GM10266 (cell line): Measurements from ENCODE around the gene CBX1.
A peak's percentile ranks its signal among the peaks of the same experiment; 100 is the strongest.

ENCODE experiments used
- DNase-seq: peaks from one replicate; pipeline ENCODE4 v3.0.0; 2012; ENCODE audit errors: extremely low spot score
- TF ChIP-seq, protein P1 (sequence below): IDR thresholded peaks from 2 replicates; pipeline ENCODE4 v1.5.1; 2012; ENCODE audit warnings: mild to moderate bottlenecking, low read depth; ENCODE audit not compliant: control insufficient read depth, insufficient read depth; ENCODE audit errors: missing control alignments

CBX1 gene

DNA sequence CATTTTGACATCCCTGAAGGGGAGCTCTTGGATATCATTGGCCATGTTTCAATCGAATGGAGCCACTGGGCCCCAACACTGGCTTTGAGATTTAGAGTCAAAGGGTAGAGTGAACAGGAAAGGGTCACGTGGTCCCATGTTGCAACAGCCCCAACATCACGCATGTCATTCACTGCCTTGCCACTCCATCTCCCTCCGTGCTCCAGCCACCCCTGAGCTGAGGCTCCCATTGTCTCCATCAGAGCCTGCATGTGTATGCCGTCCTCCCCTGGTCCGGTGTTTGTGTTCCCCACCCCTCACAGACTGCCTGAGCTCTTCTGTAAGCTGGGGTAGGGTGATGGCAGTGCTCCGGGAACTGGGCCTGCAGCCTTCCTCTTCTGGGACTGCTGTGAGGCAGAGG lies 41.0 kb downstream of the CBX1 start:
- TF ChIP-seq, protein P1, sequence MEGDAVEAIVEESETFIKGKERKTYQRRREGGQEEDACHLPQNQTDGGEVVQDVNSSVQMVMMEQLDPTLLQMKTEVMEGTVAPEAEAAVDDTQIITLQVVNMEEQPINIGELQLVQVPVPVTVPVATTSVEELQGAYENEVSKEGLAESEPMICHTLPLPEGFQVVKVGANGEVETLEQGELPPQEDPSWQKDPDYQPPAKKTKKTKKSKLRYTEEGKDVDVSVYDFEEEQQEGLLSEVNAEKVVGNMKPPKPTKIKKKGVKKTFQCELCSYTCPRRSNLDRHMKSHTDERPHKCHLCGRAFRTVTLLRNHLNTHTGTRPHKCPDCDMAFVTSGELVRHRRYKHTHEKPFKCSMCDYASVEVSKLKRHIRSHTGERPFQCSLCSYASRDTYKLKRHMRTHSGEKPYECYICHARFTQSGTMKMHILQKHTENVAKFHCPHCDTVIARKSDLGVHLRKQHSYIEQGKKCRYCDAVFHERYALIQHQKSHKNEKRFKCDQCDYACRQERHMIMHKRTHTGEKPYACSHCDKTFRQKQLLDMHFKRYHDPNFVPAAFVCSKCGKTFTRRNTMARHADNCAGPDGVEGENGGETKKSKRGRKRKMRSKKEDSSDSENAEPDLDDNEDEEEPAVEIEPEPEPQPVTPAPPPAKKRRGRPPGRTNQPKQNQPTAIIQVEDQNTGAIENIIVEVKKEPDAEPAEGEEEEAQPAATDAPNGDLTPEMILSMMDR: no peak
- DNase-seq: no peak

- TF ChIP-seq, protein P1: no peak
- DNase-seq: no peak
Observed at GRCh38 chr17:48059125-48059668, 42.1 kb downstream of the CBX1 start.

DNA sequence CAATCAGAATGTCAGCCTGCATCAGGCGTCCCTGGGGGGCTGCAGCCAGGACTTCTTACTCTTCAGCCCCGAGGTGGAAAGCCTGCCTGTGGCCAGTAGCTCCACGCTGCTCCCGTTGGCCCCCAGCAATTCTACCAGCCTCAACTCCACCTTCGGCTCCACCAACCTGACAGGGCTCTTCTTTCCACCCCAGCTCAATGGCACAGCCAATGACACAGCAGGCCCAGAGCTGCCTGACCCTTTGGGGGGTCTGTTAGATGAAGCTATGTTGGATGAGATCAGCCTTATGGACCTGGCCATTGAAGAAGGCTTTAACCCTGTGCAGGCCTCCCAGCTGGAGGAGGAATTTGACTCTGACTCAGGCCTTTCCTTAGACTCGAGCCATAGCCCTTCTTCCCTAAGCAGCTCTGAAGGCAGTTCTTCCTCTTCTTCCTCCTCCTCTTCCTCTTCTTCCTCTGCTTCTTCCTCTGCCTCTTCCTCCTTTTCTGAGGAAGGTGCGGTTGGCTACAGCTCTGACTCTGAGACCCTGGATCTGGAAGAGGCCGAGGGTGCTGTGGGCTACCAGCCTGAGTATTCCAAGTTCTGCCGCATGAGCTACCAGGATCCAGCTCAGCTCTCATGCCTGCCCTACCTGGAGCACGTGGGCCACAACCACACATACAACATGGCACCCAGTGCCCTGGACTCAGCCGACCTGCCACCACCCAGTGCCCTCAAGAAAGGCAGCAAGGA lies 42.7 kb downstream of the CBX1 start:
- DNase-seq: no peak
- TF ChIP-seq, protein P1: no peak

GRCh38 chr17:48057626-48058025 lies 43.7 kb downstream of the CBX1 start:
- TF ChIP-seq, protein P1: no peak

DNA sequence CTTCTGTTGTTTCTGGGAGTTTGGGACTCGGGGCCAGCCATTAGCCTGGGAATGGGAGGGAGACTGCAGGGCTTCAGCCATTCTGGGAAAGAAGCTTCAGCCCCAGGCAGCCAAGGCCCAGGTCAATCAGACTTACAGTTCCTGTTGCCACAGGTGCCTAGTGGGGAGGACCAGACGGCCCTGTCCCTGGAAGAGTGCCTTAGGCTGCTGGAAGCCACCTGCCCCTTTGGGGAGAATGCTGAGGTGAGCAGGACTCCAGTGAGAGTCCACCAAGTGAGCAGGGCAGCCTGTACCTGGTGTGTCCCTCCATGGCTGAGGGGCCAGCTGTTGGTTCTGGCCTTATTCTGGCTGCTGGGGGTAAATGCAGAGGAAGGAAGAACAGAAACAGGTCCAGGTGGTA lies 44.4 kb downstream of the CBX1 start:
- TF ChIP-seq, protein P1: no peak
- DNase-seq: no peak

More at GRCh38 chr17:48057626-48058025, 43.7 kb downstream of the CBX1 start:
- no peak for DNase-seq

GRCh38 chr17:48056246-48056745 lies 45.0 kb downstream of the CBX1 start:
- DNase-seq: no peak
- TF ChIP-seq, protein P1: no peak

- TF ChIP-seq, protein P1: no peak
- DNase-seq: peak; percentile 65
Observed at GRCh38 chr17:48055531-48056245, 45.6 kb downstream of the CBX1 start.
